Activated T-cell treated with anti-CD3 and anti-CD28 coated beads for 1 hour (primary cell): ENCODE results near the gene COL4A1.

ENCODE experiments used
- DNase-seq: peaks from one replicate; pipeline ENCODE4 v3.0.0-alpha.2; 2020; ENCODE audit warnings: low read depth

COL4A1 gene

GRCh38 chr13:110162866-110163658 is 143.9 kb downstream of the COL4A1 start:
- DNase-seq = no peak

GRCh38 chr13:110162053-110162452 is 144.9 kb downstream of the COL4A1 start:
- DNase-seq = no peak

GRCh38 chr13:110161112-110161882 is 145.7 kb downstream of the COL4A1 start:
- no peak for DNase-seq

- DNase-seq = no peak
Observed at GRCh38 chr13:110158226-110158625, 148.7 kb downstream of the COL4A1 start.

- no peak for DNase-seq
Observed at GRCh38 chr13:110157718-110158117, 149.2 kb downstream of the COL4A1 start.

GRCh38 chr13:110156301-110157049 is 150.5 kb downstream of the COL4A1 start:
- DNase-seq = no peak

GRCh38 chr13:110155072-110155471 is 151.9 kb downstream of the COL4A1 start:
- DNase-seq = no peak

GRCh38 chr13:110154410-110154933 is 152.5 kb downstream of the COL4A1 start:
- DNase-seq = no peak

- no peak for DNase-seq
Observed at GRCh38 chr13:110152351-110152750, 154.6 kb downstream of the COL4A1 start.

GRCh38 chr13:110151462-110151861 is 155.5 kb downstream of the COL4A1 start:
- DNase-seq = no peak

- DNase-seq = no peak
Observed at GRCh38 chr13:110150384-110151101, 156.4 kb downstream of the COL4A1 start.

- DNase-seq = no peak
Observed at GRCh38 chr13:110149036-110149435, 157.9 kb downstream of the COL4A1 start.

GRCh38 chr13:110140099-110140498 is 166.9 kb downstream of the COL4A1 start:
- no peak for DNase-seq

GRCh38 chr13:110138700-110139036 is 168.3 kb downstream of the COL4A1 start:
- no peak for DNase-seq

GRCh38 chr13:110138010-110138699 is 168.8 kb downstream of the COL4A1 start:
- peak; percentile 30 for DNase-seq

GRCh38 chr13:110137680-110138009 is 169.3 kb downstream of the COL4A1 start:
- DNase-seq = no peak

GRCh38 chr13:110136660-110137585 is 170.0 kb downstream of the COL4A1 start:
- DNase-seq = no peak

- no peak for DNase-seq
Observed at GRCh38 chr13:110135977-110136597, 170.9 kb downstream of the COL4A1 start.

- DNase-seq = no peak
Observed at GRCh38 chr13:110134801-110135200, 172.2 kb downstream of the COL4A1 start.
